IMR-90 (cell line): ENCODE measurements around the gene LAP3. TPM values are rescaled to one million over a fixed set of nuclear protein-coding genes. Genes with fewer than 3 reads are reported as not detected.

Experiments used
- ATAC-seq: fragments of 200-7000 bp; cut with Tn5 transposase; 2 replicates; pipeline ENCODE4 v1.9.1; 2020; ENCODE audit warnings: low read depth, mild to moderate bottlenecking, moderate library complexity
- BruUV-seq: library from RNA; stranded (reverse); fragments of 400-500 nt; replicated peaks from 2 replicates; lab custom pipeline; 2021; lab: Mats Ljungman, UMichigan
- CTCF ChIA-PET: fragments of 300-600 bp; formaldehyde crosslinking; extraction: SDS; loops from one replicate; lab custom pipeline; 2021; ENCODE audit warnings: antibody characterized with exemption; lab: Yijun Ruan, JAX
- POLR2A ChIA-PET: fragments of 300-600 bp; sonication (Branson Sonifier 250); formaldehyde crosslinking; loops from one replicate; lab custom pipeline; 2022; ENCODE audit warnings: antibody characterized with exemption; ENCODE audit not compliant: unreplicated experiment; lab: Charles Lee
- DNase-seq: peaks from one replicate; pipeline ENCODE4 v3.0.0; 2013
- H2AFZ ChIP-seq: replicated peaks from 2 replicates; pipeline ENCODE3; 2013; ENCODE audit warnings: low read length, mild to moderate bottlenecking; ENCODE audit not compliant: poor library complexity
- H2AK5ac ChIP-seq: 2 replicates; pipeline ENCODE4 v1.6.1; 2013; ENCODE audit warnings: low read depth, low read length, inconsistent platforms
- H2AK9ac ChIP-seq: replicated peaks from 2 replicates; pipeline ENCODE3; 2013; ENCODE audit warnings: mild to moderate bottlenecking, low read depth, low read length, moderate library complexity; ENCODE audit not compliant: poor library complexity
- H2BK120ac ChIP-seq: 2 replicates; pipeline ENCODE4 v1.6.1; 2013; ENCODE audit warnings: low read depth, low read length, inconsistent platforms
- H2BK15ac ChIP-seq: 3 replicates; pipeline ENCODE4 v1.6.1; 2013; ENCODE audit warnings: low read depth, low read length, inconsistent platforms
- H2BK20ac ChIP-seq: 2 replicates; pipeline ENCODE4 v1.6.1; 2013; ENCODE audit warnings: low read depth, mild to moderate bottlenecking, inconsistent platforms, low read length, moderate library complexity
- H2BK5ac ChIP-seq: 2 replicates; pipeline ENCODE4 v1.6.1; 2013; ENCODE audit warnings: mild to moderate bottlenecking, low read depth, low read length, inconsistent platforms; ENCODE audit not compliant: poor library complexity, severe bottlenecking
- H3K14ac ChIP-seq: replicated peaks from 2 replicates; pipeline ENCODE4 v1.6.1; 2013; ENCODE audit warnings: low read depth, low read length, inconsistent platforms
- H3K18ac ChIP-seq: 2 replicates; pipeline ENCODE4 v1.6.1; 2013; ENCODE audit warnings: low read depth, low read length, control low read depth
- H3K23ac ChIP-seq: 2 replicates; pipeline ENCODE4 v1.6.1; 2013; ENCODE audit warnings: low read depth, low read length, inconsistent platforms
- H3K27ac ChIP-seq: 2 replicates; pipeline ENCODE4 v1.5.1; 2013; ENCODE audit warnings: mild to moderate bottlenecking, control low read depth, low read length; ENCODE audit not compliant: insufficient read depth
- H3K27me3 ChIP-seq: 2 replicates; pipeline ENCODE4 v1.6.1; 2013; ENCODE audit warnings: low read length; ENCODE audit not compliant: control insufficient read depth, insufficient read depth
- H3K36me3 ChIP-seq: 2 replicates; pipeline ENCODE4 v1.6.1; 2013; ENCODE audit warnings: low read length, mixed read lengths; ENCODE audit not compliant: control insufficient read depth, insufficient read depth
- H3K4ac ChIP-seq: 2 replicates; pipeline ENCODE4 v1.6.1; 2013; ENCODE audit warnings: low read depth, low read length, inconsistent platforms
- H3K4me1 ChIP-seq: 2 replicates; pipeline ENCODE4 v1.6.1; 2013; ENCODE audit warnings: low read length, mixed read lengths; ENCODE audit not compliant: control insufficient read depth, insufficient read depth
- H3K4me2 ChIP-seq: 2 replicates; pipeline ENCODE4 v1.6.1; 2013; ENCODE audit warnings: low read depth, mild to moderate bottlenecking, control low read depth, low read length, moderate library complexity
- H3K4me3 ChIP-seq: 2 replicates; pipeline ENCODE4 v1.5.1; 2013; ENCODE audit warnings: low read depth, mild to moderate bottlenecking, control low read depth, low read length, moderate library complexity; ENCODE audit not compliant: insufficient read depth
- H3K56ac ChIP-seq: 2 replicates; pipeline ENCODE4 v1.6.1; 2013; ENCODE audit warnings: low read length, inconsistent platforms; ENCODE audit not compliant: insufficient read depth; ENCODE audit errors: extremely low read depth
- H3K79me1 ChIP-seq, 2 experiments: 2 replicates each; pipeline ENCODE4 v1.6.1; 2013; ENCODE audit warnings: low read length in 2 of 2, inconsistent platforms in 1 of 2, low read depth in 1 of 2
- H3K9ac ChIP-seq: 2 replicates; pipeline ENCODE4 v1.6.1; 2013; ENCODE audit warnings: low read depth, low read length, control low read depth
- H3K9me1 ChIP-seq: 2 replicates; pipeline ENCODE4 v1.6.1; 2013; ENCODE audit warnings: low read length, inconsistent platforms; ENCODE audit not compliant: insufficient read depth
- H3K9me3 ChIP-seq: 2 replicates; pipeline ENCODE4 v1.6.1; 2013; ENCODE audit warnings: low read length; ENCODE audit not compliant: control insufficient read depth, insufficient read depth
- H4K20me1 ChIP-seq: 2 replicates; pipeline ENCODE4 v1.6.1; 2013; ENCODE audit warnings: low read length, inconsistent platforms; ENCODE audit not compliant: insufficient read depth
- H4K5ac ChIP-seq: 2 replicates; pipeline ENCODE4 v1.6.1; 2013; ENCODE audit warnings: mild to moderate bottlenecking, low read depth, low read length, control low read depth
- H4K8ac ChIP-seq, 2 experiments: 2 replicates each; pipeline ENCODE4 v1.6.1; 2013; ENCODE audit warnings: low read depth in 2 of 2, low read length in 2 of 2, control low read depth in 1 of 2, inconsistent platforms in 1 of 2
- H4K91ac ChIP-seq: 2 replicates; pipeline ENCODE4 v1.6.1; 2013; ENCODE audit warnings: low read depth, low read length, inconsistent platforms; ENCODE audit not compliant: insufficient read depth
- CHD1 ChIP-seq: IDR thresholded peaks from 2 replicates; pipeline ENCODE4 v1.6.1; 2012; ENCODE audit warnings: low read depth, low read length, improper control_type of control experiment
- MAFK ChIP-seq: IDR thresholded peaks from 2 replicates; pipeline ENCODE4 v1.6.1; 2012; ENCODE audit warnings: low read depth, low read length, improper control_type of control experiment
- NFE2L2 ChIP-seq: fragments of 150-350 bp; IDR thresholded peaks from 2 replicates; pipeline ENCODE4 v1.6.1; 2016; ENCODE audit warnings: low read depth, mild to moderate bottlenecking, low read length
- POLR2A ChIP-seq: IDR thresholded peaks from 2 replicates; pipeline ENCODE4 v1.6.1; 2012; ENCODE audit warnings: mild to moderate bottlenecking, low read depth, low read length
- WGBS, 2 experiments: methylation state at CpG; one replicate each; pipeline versions ENCODE4 v1.1.5 to v1.1.7; 2013; ENCODE audit warnings: missing lambda C conversion rate in 2 of 2; ENCODE audit not compliant: insufficient read length in 1 of 2; ENCODE audit errors: extremely low coverage in 2 of 2; 5-methylcytosine and 5-hydroxymethylcytosine counted together
- dilution Hi-C: fragments of 300-500 bp; cut with HindIII; formaldehyde crosslinking; loops from one replicate; pipeline ENCODE4 v1.14.3; 2018; ENCODE audit warnings: low sequenced_read_pairs; ENCODE audit not compliant: unreplicated experiment
- in situ Hi-C: fragments of 300-500 bp; cut with MboI; formaldehyde crosslinking; loops from 3 replicates; pipeline ENCODE4 v1.14.3; 2019; ENCODE audit warnings: low sequenced_read_pairs, inconsistent platforms, mixed read lengths
- intact Hi-C: fragments of 100-400 bp; cut with micrococcal nuclease; formaldehyde crosslinking; loops from 2 replicates; pipeline ENCODE4 v1.10.0; 2022
- polyA plus RNA-seq, 3 experiments: library from polyadenylated mRNA; depleted of rRNA; stranded (reverse); fragments of >200 nt; gene quantifications; 2 replicates each; pipeline ENCODE4 v1.2.3, GENCODE V29; 2012; ENCODE audit warnings: low replicate concordance in 1 of 3
- total RNA-seq: library from RNA; depleted of rRNA; stranded (reverse); fragments of >200 nt; gene quantifications from 2 replicates; pipeline ENCODE4 v1.2.3, GENCODE V29; 2012

The LAP3 gene
- total and polyA plus RNA-seq, 2 of the 4 experiments (the other 2 are of a cell fraction), result 57.9 to 91.6 TPM

GRCh38 chr4:17647176-17647806, 70.3 kb downstream of the LAP3 start:
- Histone ChIP-seq H2BK120ac (no peak overlapping the region), H3K9me3 (peaks cover 6% of the 10 kb centered on the region; the same call in 1 of the 2 replicates), H3K4me3 (no peak overlapping the region), H2AK9ac (no peak overlapping the region), H4K91ac (no peak overlapping the region), H3K56ac (no peak overlapping the region), H3K23ac (no peak overlapping the region), H3K4me1 (no peaks in the 10 kb centered on the region), H3K9me1 (no peaks in the 10 kb centered on the region), H3K79me1 (no peaks in the 10 kb centered on the region), H3K18ac (no peak overlapping the region), H4K5ac (no peak overlapping the region), H2BK15ac (no peak overlapping the region), H4K20me1 (no peaks in the 10 kb centered on the region), H2BK5ac (no peak overlapping the region), H3K27ac (no peak overlapping the region), H3K4me2 (no peak overlapping the region), H2BK20ac (no peak overlapping the region), H2AK5ac (no peak overlapping the region), H3K36me3 (peaks cover under 1% of the 10 kb centered on the region; the same call in 1 of the 2 replicates), H3K14ac (no peak overlapping the region), H3K4ac (no peak overlapping the region), H3K9ac (no peak overlapping the region), H3K27me3 (no peaks in the 10 kb centered on the region; the same call in 1 of the 2 replicates), H2AFZ (no peak overlapping the region), H4K8ac (no peak overlapping the region)
- intact Hi-C loops, result no loop called here
- no TSS peak for BruUV-seq
- TF ChIP-seq POLR2A (no peak), CHD1 (no peak), NFE2L2 (no peak), MAFK (no peak)
- 63% methylated on average over 4 of the region's 9 CpGs; no CpG with 5 or more reads in 1 of the 2 experiments for WGBS, 2 experiments
- DNase-seq (no peak), ATAC-seq (no peak)
- ChIA-PET POLR2A (no interaction called here), CTCF (no interaction called here)
- in situ Hi-C loops, result loop anchor here (25.0 kb wide), 1 partner anchor 940 kb away; no protein-coding TSS in a partner anchor
- dilution Hi-C loops, result no loop called here
